Measurements from ENCODE around the gene KDM4C. TPM values are rescaled to one million over a fixed set of nuclear protein-coding genes. Genes with fewer than 3 reads are reported as not detected.
"Not testable (repeated sequence)": the region's sequence is repeated elsewhere in the genome, so short reads cannot be mapped to it uniquely, and the experiment has no call there.

Gene KDM4C
- 8.0 and 16.5 TPM in 2 replicates for total RNA-seq

- H3K4me3 ChIP-seq (ENCODE audit: low read depth, low read length), result peak within 1 kb of the TSS; percentile 82
- no peak for TF ChIP-seq CTCF (conservative IDR thresholded peaks at IDR 0.05; ENCODE audit: low read depth, low read length)
- DNase-seq (ENCODE audit: low read depth), result peak; percentile 60
Measured at GRCh38 chr9:6757456-6758247, at the start of gene KDM4C. KDM4C (plus strand) TSS chr9:6757973; CDS start chr9:6792989, 35,016 bp downstream.

DNA sequence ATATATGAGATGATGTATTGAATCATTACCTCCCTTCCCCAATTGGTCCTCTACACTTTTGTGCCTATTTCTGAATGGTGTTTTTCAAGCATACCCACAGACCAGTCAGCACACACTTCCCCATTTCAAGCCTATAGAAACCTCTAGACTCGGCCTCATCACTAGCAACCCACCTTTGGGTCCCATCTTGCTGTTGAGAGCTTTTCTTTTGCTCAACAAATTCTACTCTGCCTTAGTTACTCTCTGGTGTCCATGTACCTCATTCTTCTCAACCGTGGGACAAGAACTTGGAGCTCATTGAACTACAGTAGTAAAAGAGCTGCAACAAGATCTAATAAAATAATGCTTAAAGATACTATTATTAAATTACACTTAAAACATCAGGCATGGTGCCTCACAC is 49.0 kb upstream of the KDM4C start:
- H3K4me3 ChIP-seq (ENCODE audit: low read depth, low read length), result no peak overlapping the region
- DNase-seq (ENCODE audit: low read depth), result no peak
- no peak for TF ChIP-seq CTCF (conservative IDR thresholded peaks at IDR 0.05; ENCODE audit: low read depth, low read length)

DNA sequence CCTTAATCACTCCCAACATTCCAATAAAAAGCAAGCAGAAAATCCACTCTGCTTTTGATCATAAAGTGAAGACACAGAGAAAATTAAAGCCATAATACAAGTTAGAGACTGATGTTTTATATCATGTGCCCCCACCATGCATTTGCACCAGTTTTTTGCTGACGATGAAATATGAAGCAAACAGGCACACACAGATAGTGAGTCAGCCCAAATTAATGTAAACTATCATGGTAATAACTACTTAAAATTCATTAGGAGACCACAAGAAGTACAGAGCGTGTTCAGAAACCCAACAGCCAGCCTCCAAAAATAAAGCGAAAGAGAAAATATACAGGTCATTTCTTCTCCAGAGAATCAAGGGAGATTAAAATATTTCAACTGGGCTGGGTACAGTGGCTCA is 46.4 kb upstream of the KDM4C start:
- TF ChIP-seq CTCF (conservative IDR thresholded peaks at IDR 0.05; ENCODE audit: low read depth, low read length), result no peak
- no peak overlapping the region for H3K4me3 ChIP-seq (ENCODE audit: low read depth, low read length)
- DNase-seq (ENCODE audit: low read depth), result no peak

- no peak overlapping the region for H3K4me3 ChIP-seq (ENCODE audit: low read depth, low read length)
- no peak for TF ChIP-seq CTCF (conservative IDR thresholded peaks at IDR 0.05; ENCODE audit: low read depth, low read length)
- DNase-seq (ENCODE audit: low read depth), result no peak
Measured at GRCh38 chr9:6712041-6712440, 45.7 kb upstream of the KDM4C start.

GRCh38 chr9:6714176-6714575 is 43.6 kb upstream of the KDM4C start:
- DNase-seq (ENCODE audit: low read depth), result no peak
- no peak overlapping the region for H3K4me3 ChIP-seq (ENCODE audit: low read depth, low read length)
- no peak for TF ChIP-seq CTCF (conservative IDR thresholded peaks at IDR 0.05; ENCODE audit: low read depth, low read length)

GRCh38 chr9:6715153-6715754 is 42.5 kb upstream of the KDM4C start:
- DNase-seq (ENCODE audit: low read depth), result not testable (repeated sequence)
- peak overlapping the region; percentile 62 for H3K4me3 ChIP-seq (ENCODE audit: low read depth, low read length)

- peak overlapping the region; percentile 62 for H3K4me3 ChIP-seq (ENCODE audit: low read depth, low read length)
- DNase-seq (ENCODE audit: low read depth), result no peak
Measured at GRCh38 chr9:6715755-6716643, 41.8 kb upstream of the KDM4C start.

More at GRCh38 chr9:6715755-6716643, 41.8 kb upstream of the KDM4C start:
- TF ChIP-seq CTCF (conservative IDR thresholded peaks at IDR 0.05; ENCODE audit: low read depth, low read length), result no peak
